Measurements from ENCODE around the gene DSTYK.

DNA sequence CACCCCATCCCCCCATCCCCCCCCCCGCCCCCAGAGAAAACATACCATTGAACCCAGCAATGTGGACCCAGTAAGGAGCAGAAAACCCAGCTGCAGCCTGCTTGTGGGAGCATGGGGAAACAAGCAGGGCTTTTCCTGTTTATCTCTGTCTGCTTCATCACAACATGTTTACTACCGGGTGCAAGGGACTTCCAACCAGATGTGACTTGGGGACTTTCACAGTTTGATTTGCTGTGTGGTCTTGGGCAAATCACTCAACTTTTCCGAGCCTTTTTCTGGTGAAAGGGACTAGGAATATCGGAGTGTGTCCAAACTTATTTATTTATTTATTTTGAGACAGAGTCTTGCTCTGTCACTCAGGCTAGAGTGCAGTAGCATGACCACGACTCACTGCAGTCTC is 19.5 kb upstream of the DSTYK start:
- no peak for TF ChIP-seq EZH2 (IDR thresholded peaks at IDR 0.05; ENCODE audit: low read depth, unreplicated experiment)
- TF ChIP-seq, protein P1, sequence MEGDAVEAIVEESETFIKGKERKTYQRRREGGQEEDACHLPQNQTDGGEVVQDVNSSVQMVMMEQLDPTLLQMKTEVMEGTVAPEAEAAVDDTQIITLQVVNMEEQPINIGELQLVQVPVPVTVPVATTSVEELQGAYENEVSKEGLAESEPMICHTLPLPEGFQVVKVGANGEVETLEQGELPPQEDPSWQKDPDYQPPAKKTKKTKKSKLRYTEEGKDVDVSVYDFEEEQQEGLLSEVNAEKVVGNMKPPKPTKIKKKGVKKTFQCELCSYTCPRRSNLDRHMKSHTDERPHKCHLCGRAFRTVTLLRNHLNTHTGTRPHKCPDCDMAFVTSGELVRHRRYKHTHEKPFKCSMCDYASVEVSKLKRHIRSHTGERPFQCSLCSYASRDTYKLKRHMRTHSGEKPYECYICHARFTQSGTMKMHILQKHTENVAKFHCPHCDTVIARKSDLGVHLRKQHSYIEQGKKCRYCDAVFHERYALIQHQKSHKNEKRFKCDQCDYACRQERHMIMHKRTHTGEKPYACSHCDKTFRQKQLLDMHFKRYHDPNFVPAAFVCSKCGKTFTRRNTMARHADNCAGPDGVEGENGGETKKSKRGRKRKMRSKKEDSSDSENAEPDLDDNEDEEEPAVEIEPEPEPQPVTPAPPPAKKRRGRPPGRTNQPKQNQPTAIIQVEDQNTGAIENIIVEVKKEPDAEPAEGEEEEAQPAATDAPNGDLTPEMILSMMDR (conservative IDR thresholded peaks at IDR 0.05; ENCODE audit: low read depth in 2 of 2), result no peak
- TF ChIP-seq ZNF331 (CRISPR knock-in tag; IDR thresholded peaks at IDR 0.05; ENCODE audit: low read depth), result no peak

All from GM23338 (cell line).